ENCODE measurements around the gene PTHLH.

PTHLH gene

GRCh38 chr12:27922531-27923139 lies 49.9 kb downstream of the PTHLH start:
- no peak for DNase-seq
- no peak overlapping the region for H3K27ac ChIP-seq (ENCODE audit: insufficient read depth, low read length, poor library complexity, severe bottlenecking)
- no peaks in the 10 kb centered on the region for H3K27me3 ChIP-seq (replicated peaks; ENCODE audit: control insufficient read depth, insufficient read depth, low read length, poor library complexity, severe bottlenecking)
- H3K9me3 ChIP-seq (ENCODE audit: control insufficient read depth, low read length), result no peaks in the 10 kb centered on the region
- no peaks in the 10 kb centered on the region for H3K36me3 ChIP-seq (ENCODE audit: control insufficient read depth, insufficient read depth, low read length)
- H3K4me1 ChIP-seq (ENCODE audit: control insufficient read depth, insufficient read depth, low read length, poor library complexity, severe bottlenecking), result no peaks in the 10 kb centered on the region
- H3K4me3 ChIP-seq (ENCODE audit: insufficient read depth, low read depth, low read length, poor library complexity, severe bottlenecking), result no peak overlapping the region

DNA sequence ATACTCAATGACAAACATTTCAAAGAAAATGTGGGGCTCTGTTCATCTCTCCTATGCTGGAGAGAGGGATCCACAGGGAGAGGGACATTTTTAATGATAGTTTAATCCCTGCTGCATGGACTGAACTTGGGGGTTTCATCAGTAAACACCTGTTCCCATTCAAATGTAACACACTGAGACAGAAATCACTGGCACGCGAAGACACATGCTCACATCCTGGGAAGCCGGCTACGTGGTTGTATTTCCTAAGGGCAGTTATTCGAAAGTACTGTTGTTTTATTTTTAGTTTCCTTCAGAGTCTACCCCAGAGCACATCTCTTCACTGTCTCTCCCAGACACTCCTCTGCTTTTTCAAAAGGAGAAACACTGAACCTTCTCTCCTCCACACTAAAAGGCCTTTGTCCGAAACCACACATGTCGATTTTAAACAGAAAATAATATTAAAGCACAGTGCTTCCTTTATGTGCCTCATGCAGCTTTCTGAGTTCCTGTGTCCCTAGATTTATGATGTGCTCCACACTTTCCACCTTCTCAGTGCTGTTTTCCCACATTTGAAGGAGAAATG lies 52.8 kb downstream of the PTHLH start:
- Histone ChIP-seq H3K9me3 (ENCODE audit: control insufficient read depth, low read length) (no peaks in the 10 kb centered on the region), H3K36me3 (ENCODE audit: control insufficient read depth, insufficient read depth, low read length) (no peaks in the 10 kb centered on the region), H3K4me1 (ENCODE audit: control insufficient read depth, insufficient read depth, low read length, poor library complexity, severe bottlenecking) (no peaks in the 10 kb centered on the region), H3K4me3 (ENCODE audit: insufficient read depth, low read depth, low read length, poor library complexity, severe bottlenecking) (no peak overlapping the region), H3K27ac (ENCODE audit: insufficient read depth, low read length, poor library complexity, severe bottlenecking) (no peak overlapping the region), H3K27me3 (replicated peaks; ENCODE audit: control insufficient read depth, insufficient read depth, low read length, poor library complexity, severe bottlenecking) (no peaks in the 10 kb centered on the region)
- no peak for DNase-seq

- Histone ChIP-seq H3K36me3 (ENCODE audit: control insufficient read depth, insufficient read depth, low read length) (no peaks in the 10 kb centered on the region), H3K27ac (ENCODE audit: insufficient read depth, low read length, poor library complexity, severe bottlenecking) (no peak overlapping the region), H3K4me1 (ENCODE audit: control insufficient read depth, insufficient read depth, low read length, poor library complexity, severe bottlenecking) (no peaks in the 10 kb centered on the region), H3K4me3 (ENCODE audit: insufficient read depth, low read depth, low read length, poor library complexity, severe bottlenecking) (no peak overlapping the region), H3K9me3 (ENCODE audit: control insufficient read depth, low read length) (no peaks in the 10 kb centered on the region), H3K27me3 (replicated peaks; ENCODE audit: control insufficient read depth, insufficient read depth, low read length, poor library complexity, severe bottlenecking) (no peaks in the 10 kb centered on the region)
- DNase-seq, result no peak
These were observed 57.0 kb downstream of the PTHLH start for GRCh38 chr12:27915536-27915935.

- H3K4me3 ChIP-seq (ENCODE audit: insufficient read depth, low read depth, low read length, poor library complexity, severe bottlenecking), result no peak overlapping the region
- no peak for DNase-seq
- no peaks in the 10 kb centered on the region for H3K9me3 ChIP-seq (ENCODE audit: control insufficient read depth, low read length)
- no peak overlapping the region for H3K27ac ChIP-seq (ENCODE audit: insufficient read depth, low read length, poor library complexity, severe bottlenecking)
- no peaks in the 10 kb centered on the region for H3K27me3 ChIP-seq (replicated peaks; ENCODE audit: control insufficient read depth, insufficient read depth, low read length, poor library complexity, severe bottlenecking)
- no peaks in the 10 kb centered on the region for H3K36me3 ChIP-seq (ENCODE audit: control insufficient read depth, insufficient read depth, low read length)
- H3K4me1 ChIP-seq (ENCODE audit: control insufficient read depth, insufficient read depth, low read length, poor library complexity, severe bottlenecking), result no peaks in the 10 kb centered on the region
These were observed 57.5 kb downstream of the PTHLH start for GRCh38 chr12:27915021-27915420.

DNA sequence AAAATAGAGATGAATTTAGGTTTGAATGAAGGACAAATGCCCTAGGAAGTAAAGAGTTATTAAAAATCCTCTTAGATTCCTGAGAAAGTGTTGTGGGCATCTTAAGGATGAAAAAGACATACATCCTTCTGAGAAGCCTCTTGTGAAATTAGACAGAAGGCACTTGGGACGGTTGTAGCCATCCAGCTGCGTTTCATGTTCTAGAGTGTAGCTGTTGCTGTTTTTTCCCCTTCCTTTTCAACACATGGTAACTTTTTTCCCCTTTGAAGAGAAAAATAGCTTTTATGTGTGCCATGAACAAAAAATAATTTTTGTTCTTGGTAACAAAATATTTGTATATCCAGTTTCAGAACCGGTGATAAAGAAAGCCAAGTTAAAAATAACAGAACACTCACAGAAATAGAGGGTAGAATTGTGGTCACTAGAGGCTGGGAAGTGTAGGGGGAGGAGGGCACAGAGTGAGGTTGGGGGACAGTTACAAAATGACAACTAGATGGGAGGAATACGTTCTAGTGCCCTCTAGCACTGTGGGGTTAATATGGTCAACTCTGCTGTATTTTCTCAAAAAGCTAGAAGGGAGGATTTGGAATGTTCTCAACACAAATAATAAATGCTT lies 58.4 kb downstream of the PTHLH start:
- Histone ChIP-seq H3K4me1 (ENCODE audit: control insufficient read depth, insufficient read depth, low read length, poor library complexity, severe bottlenecking) (no peaks in the 10 kb centered on the region), H3K36me3 (ENCODE audit: control insufficient read depth, insufficient read depth, low read length) (no peaks in the 10 kb centered on the region), H3K27me3 (replicated peaks; ENCODE audit: control insufficient read depth, insufficient read depth, low read length, poor library complexity, severe bottlenecking) (no peaks in the 10 kb centered on the region), H3K27ac (ENCODE audit: insufficient read depth, low read length, poor library complexity, severe bottlenecking) (no peak overlapping the region), H3K4me3 (ENCODE audit: insufficient read depth, low read depth, low read length, poor library complexity, severe bottlenecking) (no peak overlapping the region), H3K9me3 (ENCODE audit: control insufficient read depth, low read length) (no peaks in the 10 kb centered on the region)
- DNase-seq, result no peak

GRCh38 chr12:27911397-27911796 lies 61.1 kb downstream of the PTHLH start:
- Histone ChIP-seq H3K27ac (ENCODE audit: insufficient read depth, low read length, poor library complexity, severe bottlenecking) (no peak overlapping the region), H3K27me3 (replicated peaks; ENCODE audit: control insufficient read depth, insufficient read depth, low read length, poor library complexity, severe bottlenecking) (no peaks in the 10 kb centered on the region), H3K9me3 (ENCODE audit: control insufficient read depth, low read length) (no peaks in the 10 kb centered on the region), H3K36me3 (ENCODE audit: control insufficient read depth, insufficient read depth, low read length) (no peaks in the 10 kb centered on the region), H3K4me3 (ENCODE audit: insufficient read depth, low read depth, low read length, poor library complexity, severe bottlenecking) (no peak overlapping the region), H3K4me1 (ENCODE audit: control insufficient read depth, insufficient read depth, low read length, poor library complexity, severe bottlenecking) (no peaks in the 10 kb centered on the region)
- DNase-seq, result no peak

All from effector memory CD4-positive, alpha-beta T cell (primary cell).